K562 (cell line): Measurements from ENCODE around the gene ARHGAP9. TPM values are rescaled to one million over a fixed set of nuclear protein-coding genes. Genes with fewer than 3 reads are reported as not detected.

ENCODE experiments used
- ATAC-seq: fragments of 200-7000 bp; cut with Tn5 transposase; 3 replicates; pipeline ENCODE4 v1.9.1; 2020; ENCODE audit warnings: moderate library complexity
- BruUV-seq: library from RNA; stranded (reverse); fragments of 400-500 nt; replicated peaks from 2 replicates; lab custom pipeline; 2021; lab: Mats Ljungman, UMichigan
- CTCF ChIA-PET: fragments of 300-600 bp; formaldehyde crosslinking; extraction: SDS; loops from one replicate; lab custom pipeline; 2021; ENCODE audit warnings: low intra/inter-chr PET ratio; lab: Yijun Ruan, JAX
- POLR2A ChIA-PET: fragments of 300-600, 350-650 bp; sonication (Branson Sonifier 250); formaldehyde crosslinking; extraction: SDS; loops from one replicate; lab custom pipeline; 2021; ENCODE audit warnings: antibody characterized with exemption, inconsistent platforms; lab: Yijun Ruan, JAX
- DNase-seq, 4 experiments: peaks; one replicate each; pipeline versions ENCODE4 v3.0.0 to v3.0.0-alpha.2; 2011 to 2018; ENCODE audit warnings: low spot score in 3 of 4, mixed read lengths in 3 of 4; ENCODE audit errors: extremely low read depth in 1 of 4
- FAIRE-seq: peaks from 2 replicates; lab custom pipeline; 2011; peaks lifted over from hg19 to GRCh38; lab: Jason Lieb, UNC
- H2AFZ ChIP-seq: 2 replicates; pipeline ENCODE4 v1.6.0; 2011; ENCODE audit warnings: low read depth, low read length, control low read depth, inconsistent platforms
- H3K27ac ChIP-seq: fragments of 200-600 bp; 3 replicates; pipeline ENCODE4 v1.8.0; 2011; ENCODE audit warnings: low read depth, mild to moderate bottlenecking, control low read depth, inconsistent platforms, low read length, moderate library complexity, mixed read lengths; ENCODE audit errors: extremely low read depth
- H3K27me3 ChIP-seq, 2 experiments: fragments of 300-600 bp in 1 of 2; 2 replicates in 1 of 2; 3 replicates in 1 of 2; pipeline versions ENCODE4 v1.6.0 to v1.8.0; 2011; ENCODE audit warnings: inconsistent platforms in 2 of 2, low read length in 2 of 2, mild to moderate bottlenecking in 1 of 2, mixed read lengths in 1 of 2, moderate library complexity in 1 of 2; ENCODE audit not compliant: control insufficient read depth in 2 of 2, insufficient read depth in 2 of 2
- H3K36me3 ChIP-seq: fragments of 300-600 bp; 3 replicates; pipeline ENCODE4 v1.8.0; 2011; ENCODE audit warnings: mild to moderate bottlenecking, low read length, inconsistent platforms; ENCODE audit not compliant: control insufficient read depth, insufficient read depth
- H3K4me1 ChIP-seq, 2 experiments: fragments of 200-600 bp in 1 of 2; replicated peaks in 1 of 2; 2 replicates in 1 of 2; 3 replicates in 1 of 2; pipeline versions ENCODE4 v1.5.1 to v1.8.0; 2011; ENCODE audit warnings: inconsistent platforms in 2 of 2, low read length in 2 of 2, mild to moderate bottlenecking in 1 of 2, mixed read lengths in 1 of 2, moderate library complexity in 1 of 2; ENCODE audit not compliant: control insufficient read depth in 2 of 2, insufficient read depth in 2 of 2
- H3K4me2 ChIP-seq: 2 replicates; pipeline ENCODE4 v1.6.1; 2011; ENCODE audit warnings: low read length, control low read depth, inconsistent platforms, mixed read lengths; ENCODE audit not compliant: insufficient read depth
- H3K4me3 ChIP-seq: fragments of 200-600 bp; sonication (generic), shearing (Covaris generic); 2 replicates; pipeline ENCODE4 v1.5.1; 2016; ENCODE audit warnings: control low read depth, inconsistent platforms
- H3K79me2 ChIP-seq: fragments of 200-600 bp; 3 replicates; pipeline ENCODE4 v1.8.0; 2011; ENCODE audit warnings: low read length, inconsistent platforms; ENCODE audit not compliant: control insufficient read depth, insufficient read depth
- H3K9ac ChIP-seq, 2 experiments: 2 replicates each; pipeline versions ENCODE4 v1.6.0 to v1.6.1; 2011; ENCODE audit warnings: low read depth in 2 of 2, low read length in 2 of 2, control low read depth in 1 of 2, inconsistent platforms in 1 of 2, mild to moderate bottlenecking in 1 of 2, mixed read lengths in 1 of 2; ENCODE audit not compliant: insufficient read depth in 1 of 2
- H3K9me1 ChIP-seq: one replicate; pipeline ENCODE4 v1.6.0; 2011; ENCODE audit warnings: inconsistent platforms, mild to moderate bottlenecking, low read length, moderate library complexity; ENCODE audit not compliant: control insufficient read depth, insufficient read depth
- H3K9me3 ChIP-seq: replicated peaks from 2 replicates; pipeline ENCODE4 v1.5.1; 2011; ENCODE audit warnings: low read depth, low read length, inconsistent platforms; ENCODE audit not compliant: control insufficient read depth, insufficient read depth
- H4K20me1 ChIP-seq: replicated peaks from 2 replicates; pipeline ENCODE4 v1.6.1; 2011; ENCODE audit warnings: low read length, inconsistent platforms, mixed read lengths; ENCODE audit not compliant: control insufficient read depth, insufficient read depth
- AFF1 ChIP-seq, 2 experiments: fragments of 450-650 bp; IDR thresholded peaks; 2 replicates each; pipeline ENCODE4 v1.6.1; 2018; ENCODE audit warnings: mild to moderate bottlenecking in 2 of 2, low read depth in 1 of 2; ENCODE audit not compliant: partially characterized antibody in 2 of 2
- EZH2 ChIP-seq: IDR thresholded peaks from 2 replicates; pipeline ENCODE4 v1.6.1; 2012; ENCODE audit warnings: low read depth, mild to moderate bottlenecking, inconsistent platforms, low read length, borderline replicate concordance
- HDAC1 ChIP-seq, 2 experiments: fragments of 450-650 bp; IDR thresholded peaks; 2 replicates each; pipeline ENCODE4 v1.6.1; 2016 to 2017; ENCODE audit warnings: inconsistent platforms in 1 of 2, mild to moderate bottlenecking in 1 of 2, moderate library complexity in 1 of 2
- MITF ChIP-seq: IDR thresholded peaks from 2 replicates; pipeline ENCODE4 v1.6.1; 2014; ENCODE audit warnings: antibody characterized with exemption
- MLLT1 ChIP-seq, 2 experiments: fragments of 450-650 bp; IDR thresholded peaks; 2 replicates each; pipeline ENCODE4 v1.6.1; 2016
- RBBP5 ChIP-seq: fragments of 200-600 bp; sonication (generic); IDR thresholded peaks from 2 replicates; pipeline ENCODE4 v1.6.1; 2012; ENCODE audit warnings: borderline replicate concordance, mild to moderate bottlenecking, low read length, control low read depth, inconsistent platforms; ENCODE audit not compliant: insufficient read depth, poor library complexity, severe bottlenecking
- SP1 ChIP-seq: sonication (generic); formaldehyde crosslinking; IDR thresholded peaks from 2 replicates; pipeline ENCODE4 v1.8.1; 2022; ENCODE audit warnings: mild to moderate bottlenecking, missing genetic modification reagents
- ZEB2 ChIP-seq: fragments of 450-650 bp; IDR thresholded peaks from 2 replicates; pipeline ENCODE4 v1.6.1; 2016
- ZNF24 ChIP-seq: fragments of 450-650 bp; IDR thresholded peaks from 2 replicates; pipeline ENCODE4 v1.6.1; 2016
- WGBS: fragments of 100-300 bp; shearing (Covaris generic); methylation state at CpG from one replicate; pipeline ENCODE4 v1.1.6; 2016; ENCODE audit warnings: low coverage, mixed read lengths; ENCODE audit not compliant: insufficient coverage; ENCODE audit errors: missing lambda C conversion rate; 5-methylcytosine and 5-hydroxymethylcytosine counted together
- in situ Hi-C: fragments of 300-500 bp; cut with MboI; formaldehyde crosslinking; loops from 4 replicates; pipeline ENCODE4 v1.15.0; 2018; ENCODE audit warnings: inconsistent platforms, mixed read lengths
- intact Hi-C: fragments of 100-400 bp; cut with micrococcal nuclease; formaldehyde crosslinking; loops from 2 replicates; pipeline ENCODE4 v1.14.2; 2022
- polyA plus RNA-seq, 8 experiments: library from polyadenylated mRNA; depleted of rRNA in 4 of 8; stranded (reverse) in 5 of 8; unstranded in 3 of 8; fragments of >200 nt; fragmentation: Nextera tagmentation in 2 of 8; fragmentation: Illumina TruSeq in 1 of 8; extraction: Ambion mirVana in 2 of 8; extraction: Trizol in 1 of 8; gene quantifications; 2 replicates each; pipeline versions ENCODE4 v1.2.1 to v1.2.3, GENCODE V29; 2011 to 2014; ENCODE audit warnings: inconsistent platforms in 1 of 8, missing spikeins in 1 of 8
- total RNA-seq, 7 experiments: library from RNA; depleted of rRNA in 6 of 7; stranded (reverse); fragments of >200 nt in 6 of 7; fragmentation: Illumina TruSeq in 2 of 7; extraction: Trizol in 2 of 7; gene quantifications; 2 replicates each; pipeline versions ENCODE4 v1.2.1 to v1.2.3, GENCODE V29; 2011 to 2021; ENCODE audit warnings: low replicate concordance in 1 of 7

Gene ARHGAP9
- total and polyA plus RNA-seq, 9 of the 15 experiments (the other 6 are each of a cell fraction or from before 2014, with no cell fraction given) = 1.5 to 10.2 (median 5.1) TPM

GRCh38 chr12:57460468-57460784 lies 19.2 kb downstream of the ARHGAP9 start:
- no TSS peak for BruUV-seq
- Histone ChIP-seq H3K9me3 (no peaks in the 10 kb centered on the region), H3K79me2 (peaks cover 18% of the 10 kb centered on the region; the same call in 2 of the 3 replicates), H3K4me2 (peak overlapping the region; percentile 50), H3K4me3 (peak overlapping the region; percentile 62), H4K20me1 (no peaks in the 10 kb centered on the region), H3K27ac (no peak overlapping the region), H3K36me3 (no peaks in the 10 kb centered on the region), H3K9me1 (no peaks in the 10 kb centered on the region), H3K27me3 (0 out of 5 replicates have a peak, but pooled peaks cover 0 to 6% of the 10 kb centered on the region in 2 experiments), H2AFZ (no peak overlapping the region), H3K9ac (peak overlapping the region in 1 of 2 experiments; percentile 77; a peak in 1 of 4 replicates), H3K4me1 (peaks cover 32 to 53% of the 10 kb centered on the region in 2 experiments)
- no peak for FAIRE-seq
- no peak for ATAC-seq
- DNase-seq = peak in 2 of 4 experiments; percentile 40 to 63
- POLR2A ChIA-PET = interaction anchor here (0.7 to 2.3 kb wide), 4 partner anchors 9 to 175 kb away, joined by 3 to 13 read pairs (median 5); no protein-coding TSS in a partner anchor
- in situ Hi-C loops (no loop called here), intact Hi-C loops (no loop called here)
- 6% methylated on average over 5 of the region's 6 CpGs for WGBS
- CTCF ChIA-PET = interaction anchor here (0.6 to 1.9 kb wide), 3 partner anchors 195 to 445 kb away, joined by 3 to 8 read pairs (median 7); no protein-coding TSS in a partner anchor
- no peak for TF ChIP-seq EZH2
- TF ChIP-seq RBBP5 = peak; percentile 30
- peak in 1 of 2 experiments; percentile 32; a peak in 1 of 4 replicates for TF ChIP-seq HDAC1 (IDR thresholded peaks at IDR 0.05)
- no peak for TF ChIP-seq MITF
- no peak for TF ChIP-seq SP1 (CRISPR knock-in tag)
- TF ChIP-seq ZNF24 = no peak
- TF ChIP-seq ZEB2 = 0 out of 2 replicates have a peak, but pooled peaks have one; percentile 42
- no peak for TF ChIP-seq MLLT1 (IDR thresholded peaks at IDR 0.05)
- no peak for TF ChIP-seq AFF1 (IDR thresholded peaks at IDR 0.05; ENCODE audit: low read depth in 1 of 2, partially characterized antibody in 2 of 2)
